Heart right ventricle (tissue), 16 donors: ENCODE measurements around the gene ACSF3. TPM values are rescaled to one million over a fixed set of nuclear protein-coding genes. Genes with fewer than 3 reads are reported as not detected.

Experiments used
- ATAC-seq, 8 donors: fragments of 200-7000 bp; cut with Tn5 transposase; one replicate each; pipeline ENCODE4 v1.9.1; 2020; ENCODE audit warnings: mild to moderate bottlenecking in 8 of 8, moderate library complexity in 8 of 8, moderate number of reproducible peaks in 1 of 8
- DNase-seq, 2 donors: peaks; one replicate each; pipeline ENCODE4 v3.0.0-alpha.2; 2020
- H3K27ac ChIP-seq, 10 donors: fragments of 200-600 bp; sonication (generic) in 2 of 10; one replicate each; pipeline versions ENCODE4 v1.5.0 to v1.8.0; 2020 to 2022; ENCODE audit warnings: mild to moderate bottlenecking in 3 of 10
- H3K27me3 ChIP-seq, 7 donors: fragments of 200-600 bp; one replicate each; pipeline ENCODE4 v1.8.0; 2021 to 2022; ENCODE audit warnings: mild to moderate bottlenecking in 2 of 7
- H3K36me3 ChIP-seq, 9 donors: fragments of 200-600 bp; sonication (generic) in 1 of 9; one replicate each; pipeline versions ENCODE4 v1.5.0 to v1.8.0; 2020 to 2022; ENCODE audit warnings: mild to moderate bottlenecking in 2 of 9
- H3K4me1 ChIP-seq, 9 donors: fragments of 200-600 bp; sonication (generic) in 1 of 9; one replicate each; pipeline versions ENCODE4 v1.5.0 to v1.8.0; 2020 to 2022; ENCODE audit warnings: mild to moderate bottlenecking in 4 of 9
- H3K4me3 ChIP-seq, 10 donors: fragments of 200-600 bp; sonication (generic) in 2 of 10; one replicate each; pipeline versions ENCODE4 v1.5.0 to v1.8.0; 2020 to 2022; ENCODE audit warnings: mild to moderate bottlenecking in 7 of 10, moderate library complexity in 2 of 10
- H3K9me3 ChIP-seq, 11 donors: fragments of 200-600 bp in 10 of 11; sonication (generic) in 2 of 11; one replicate each; pipeline versions ENCODE4 v1.5.0 to v1.8.0; 2013 to 2022; ENCODE audit warnings: mild to moderate bottlenecking in 2 of 11, control low read depth in 1 of 11, moderate library complexity in 1 of 11
- WGBS, 2 donors: extraction: QIAGEN DNeasy Blood & Tissue Kit; methylation state at CpG; one replicate each; pipeline ENCODE4 v1.1.7; 2013; ENCODE audit warnings: inconsistent platforms in 1 of 2; 5-methylcytosine and 5-hydroxymethylcytosine counted together
- intact Hi-C, 10 donors: fragments of 100-400 bp; cut with DNase I; formaldehyde crosslinking; loops; one replicate each; pipeline versions ENCODE4 v1.11.1 to v1.14.2; 2022
- polyA plus RNA-seq, 2 donors: library from polyadenylated mRNA; stranded (reverse); fragments of 200-250 nt; gene quantifications; one replicate each; pipeline ENCODE4 v1.2.3, GENCODE V29; 2013
- total RNA-seq, 10 donors: library from RNA; stranded (reverse); fragmentation: NEBNext Ultra II Directional in 3 of 10; extraction: Animal tissue kit (Norgen Biotek cat#: 25700) in 3 of 10; gene quantifications; one replicate each; pipeline versions ENCODE4 v1.2.1 to v1.2.4, GENCODE V29; 2021 to 2023
- TF ChIP-seq, protein P1 (sequence below), 9 donors: fragments of 200-600 bp; sonication (generic) in 2 of 9; IDR thresholded peaks; one replicate each; pipeline versions ENCODE4 v1.5.0 to v1.8.0; 2021 to 2022; ENCODE audit warnings: antibody characterized with exemption in 9 of 9, mild to moderate bottlenecking in 5 of 9, moderate library complexity in 1 of 9
- donor health status: Arrhythmogenic right ventricular cardiomyopathy.
- donor health status: ischemic (EF 13 %, LVEDD 7.1; RV severe dilation, severe dysfunction).
- donor health status: healthy with polysubstance abuse.
- donor health status: DM: no; HTN: yes; CAD: no.
- donor health status: DM: no; HTN: no; CAD: no.
- donor health status: ischemic (EF 25% LVEDD 6.9; RV normal size, moderate dysfunction).
- donor health status: ischemic (EF 25% LVEDD 5.7; RV mildly dilated, moderate dysfunction).
- donor health status: healthy.
- donor health status: DM: yes; HTN: yes; CAD: no.
- donor health status: Ischemic cardiomyopathy.
- donor health status: ischemic (EF 35%, LVEDD 5.7; RV mildly dilated, moderate dysfunction).
- donor health status: nonischemic (EF 11% LVEDD 7.7; RV severe dilation, severe dysfunction).
- donor health status: DM: yes; HTN: yes; CAD: no.
- donor health status: PGD.
- donor health status: ischemic (EF 29% LVEDD 5.4; RV normal size, mild dysfunction).
- donor health status: nonischemic (EF 23%, LVEDD 6.1; RV moderate dilation, normal function).

Gene ACSF3
- total and polyA plus RNA-seq, 12 donors, result 11.0 to 36.9 (median 17.8) TPM

DNA sequence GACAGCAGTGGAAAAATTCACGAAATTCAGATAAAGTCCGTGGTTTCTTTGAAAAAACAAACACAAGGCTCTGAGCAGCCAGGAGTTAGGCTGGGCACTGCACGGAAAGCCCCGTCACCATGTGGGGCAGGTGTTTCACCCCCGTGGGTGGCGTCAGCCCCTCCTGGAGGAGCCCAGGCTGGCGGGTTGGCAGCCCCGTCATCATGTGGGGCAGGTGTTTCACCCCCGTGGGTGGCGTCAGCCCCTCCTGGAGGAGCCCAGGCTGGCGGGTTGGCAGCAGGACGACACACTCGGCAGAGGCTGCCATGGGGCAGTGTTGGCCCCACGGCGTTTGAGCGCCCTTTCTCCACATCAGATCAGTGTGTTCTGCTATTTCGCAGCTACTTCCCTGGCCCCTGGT lies 38.1 kb downstream of the ACSF3 start:
- H3K27ac ChIP-seq, result no peak overlapping the region
- DNase-seq, result no peak
- peaks cover 0 to 83% (median 22%) of the 10 kb centered on the region in 9 donors for H3K36me3 ChIP-seq
- H3K27me3 ChIP-seq, result no peaks in the 10 kb centered on the region
- WGBS, 2 donors, result 94 to 95% methylated on average over 17 of the region's 17 CpGs
- H3K9me3 ChIP-seq, result peaks cover 0 to 21% (median 4%) of the 10 kb centered on the region in 11 donors
- H3K4me1 ChIP-seq, result no peaks in the 10 kb centered on the region
- H3K4me3 ChIP-seq, result no peak overlapping the region
- TF ChIP-seq, protein P1, sequence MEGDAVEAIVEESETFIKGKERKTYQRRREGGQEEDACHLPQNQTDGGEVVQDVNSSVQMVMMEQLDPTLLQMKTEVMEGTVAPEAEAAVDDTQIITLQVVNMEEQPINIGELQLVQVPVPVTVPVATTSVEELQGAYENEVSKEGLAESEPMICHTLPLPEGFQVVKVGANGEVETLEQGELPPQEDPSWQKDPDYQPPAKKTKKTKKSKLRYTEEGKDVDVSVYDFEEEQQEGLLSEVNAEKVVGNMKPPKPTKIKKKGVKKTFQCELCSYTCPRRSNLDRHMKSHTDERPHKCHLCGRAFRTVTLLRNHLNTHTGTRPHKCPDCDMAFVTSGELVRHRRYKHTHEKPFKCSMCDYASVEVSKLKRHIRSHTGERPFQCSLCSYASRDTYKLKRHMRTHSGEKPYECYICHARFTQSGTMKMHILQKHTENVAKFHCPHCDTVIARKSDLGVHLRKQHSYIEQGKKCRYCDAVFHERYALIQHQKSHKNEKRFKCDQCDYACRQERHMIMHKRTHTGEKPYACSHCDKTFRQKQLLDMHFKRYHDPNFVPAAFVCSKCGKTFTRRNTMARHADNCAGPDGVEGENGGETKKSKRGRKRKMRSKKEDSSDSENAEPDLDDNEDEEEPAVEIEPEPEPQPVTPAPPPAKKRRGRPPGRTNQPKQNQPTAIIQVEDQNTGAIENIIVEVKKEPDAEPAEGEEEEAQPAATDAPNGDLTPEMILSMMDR (IDR thresholded peaks at IDR 0.05), result no peak
- intact Hi-C loops, result no loop called here
- no peak for ATAC-seq

DNA sequence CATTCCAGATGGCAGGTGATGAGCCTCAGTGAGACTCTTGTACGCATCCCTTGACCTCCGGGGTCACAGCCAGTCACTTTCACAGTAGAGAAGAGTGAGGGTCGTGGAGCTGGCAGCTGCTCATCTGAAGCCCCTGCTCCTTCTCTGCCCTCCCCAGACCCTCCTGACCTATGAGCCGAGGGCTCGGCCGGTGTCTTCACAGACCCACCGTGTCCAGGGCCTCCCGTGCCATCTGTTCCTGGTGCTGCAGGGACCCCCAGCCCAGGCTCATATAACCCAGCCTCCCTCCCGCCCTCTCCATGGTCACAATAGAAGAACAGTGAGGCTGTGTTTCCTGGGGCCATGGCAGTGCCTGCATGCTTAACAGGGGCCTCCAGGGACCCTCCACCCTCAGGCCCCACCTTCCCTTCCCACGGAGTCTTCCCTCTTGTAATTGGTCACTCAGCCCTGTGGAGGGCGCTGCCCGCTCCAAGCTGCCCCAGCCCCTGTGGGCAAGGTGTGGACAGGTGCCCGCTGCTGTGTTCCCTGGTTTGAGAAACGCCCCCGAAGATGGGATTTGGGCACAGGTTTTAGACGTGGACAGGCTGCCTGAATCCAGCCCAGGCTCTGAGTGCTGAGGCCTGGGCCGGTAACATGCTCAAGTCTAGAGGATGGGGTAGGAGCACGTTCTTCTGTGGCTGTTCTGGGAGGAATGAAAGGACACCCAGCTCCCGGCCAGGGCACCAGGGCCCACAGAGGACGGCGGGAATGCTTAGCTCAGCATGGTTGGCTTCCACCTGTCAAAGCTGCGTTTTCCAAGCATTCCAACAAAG lies 38.7 kb downstream of the ACSF3 start:
- peaks cover 0 to 84% (median 22%) of the 10 kb centered on the region in 9 donors for H3K36me3 ChIP-seq
- DNase-seq, result no peak

DNA sequence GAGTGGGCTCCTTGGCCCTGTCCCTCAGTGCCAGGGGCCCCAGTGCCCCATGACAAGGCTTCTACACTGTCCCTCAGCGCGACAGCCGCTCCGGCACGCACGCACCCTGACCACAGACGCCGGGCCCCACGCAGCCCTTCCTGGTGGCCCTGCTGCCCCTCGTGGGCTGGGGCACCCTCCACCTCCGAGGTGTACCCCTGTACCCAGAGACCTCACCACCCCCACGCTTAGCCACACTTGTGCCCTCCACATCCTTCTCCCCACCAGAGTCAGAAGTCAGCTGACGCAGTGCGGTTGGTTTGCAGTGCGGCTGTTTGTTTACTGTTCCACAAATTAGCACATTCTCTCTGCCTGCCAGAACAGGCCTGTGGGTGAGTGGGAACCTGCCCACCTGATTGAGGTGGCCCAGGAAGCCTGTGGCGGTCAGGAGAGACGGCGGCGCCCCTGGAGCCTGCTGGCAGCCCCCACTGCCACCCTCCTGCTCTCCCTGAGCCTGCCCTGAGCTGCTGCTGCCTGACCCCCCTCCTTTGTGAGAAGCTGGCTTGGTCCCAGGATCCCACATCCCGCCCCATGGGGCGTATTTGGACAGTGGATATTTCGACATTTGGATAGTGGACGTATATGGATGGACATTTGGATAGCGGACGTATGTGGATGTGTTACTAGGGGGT lies 39.9 kb downstream of the ACSF3 start:
- ATAC-seq (no peak), DNase-seq (no peak)
- peaks cover 0 to 21% (median 4%) of the 10 kb centered on the region in 11 donors for H3K9me3 ChIP-seq
- H3K36me3 ChIP-seq, result peaks cover 0 to 82% (median 22%) of the 10 kb centered on the region in 9 donors
- TF ChIP-seq, protein P1 (IDR thresholded peaks at IDR 0.05), result no peak
- H3K4me1 ChIP-seq, result no peaks in the 10 kb centered on the region
- H3K27me3 ChIP-seq, result no peaks in the 10 kb centered on the region
- H3K4me3 ChIP-seq, result no peak overlapping the region
- H3K27ac ChIP-seq, result no peak overlapping the region
- WGBS, 2 donors, result 97% methylated on average over 25 of the region's 25 CpGs
- intact Hi-C loops, result no loop called here

More for the DNA sequence above, 38.7 kb downstream of the ACSF3 start:
- no peak overlapping the region for H3K4me3 ChIP-seq
- no peaks in the 10 kb centered on the region for H3K4me1 ChIP-seq
- no peak overlapping the region for H3K27ac ChIP-seq
- 97% methylated on average over 22 of the region's 22 CpGs for WGBS, 2 donors
- H3K27me3 ChIP-seq, result no peaks in the 10 kb centered on the region
- peak in 1 of 8 donors; percentile 31 for ATAC-seq
- TF ChIP-seq, protein P1 (IDR thresholded peaks at IDR 0.05), result no peak
- intact Hi-C loops, result no loop called here
- H3K9me3 ChIP-seq, result peaks cover 0 to 21% (median 4%) of the 10 kb centered on the region in 11 donors

DNA sequence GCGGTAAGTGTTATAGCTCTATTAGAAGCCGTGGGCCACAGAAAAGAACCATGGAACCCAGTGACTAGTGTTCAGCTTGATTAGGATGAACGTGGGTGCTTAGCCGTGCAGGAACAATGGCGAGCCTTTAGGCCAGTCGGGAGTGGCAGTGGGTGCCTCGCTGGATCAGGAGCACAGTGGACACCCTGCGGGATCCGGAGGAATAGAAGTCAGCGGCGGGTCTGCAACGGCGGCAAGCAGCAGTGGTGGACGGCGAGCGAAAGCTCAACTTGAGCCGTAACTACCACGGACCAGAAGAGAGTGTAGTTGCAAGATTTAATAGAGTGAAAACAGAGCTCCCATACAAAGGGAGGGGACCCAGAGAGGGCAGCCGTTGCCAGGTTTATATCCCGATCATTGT lies 40.6 kb downstream of the ACSF3 start:
- H3K36me3 ChIP-seq, result peaks cover 0 to 83% (median 22%) of the 10 kb centered on the region in 9 donors
- H3K4me3 ChIP-seq, result no peak overlapping the region
- peaks cover 0 to 14% (median 4%) of the 10 kb centered on the region in 11 donors for H3K9me3 ChIP-seq
- DNase-seq (no peak), ATAC-seq (no peak)
- WGBS, 2 donors, result 95 to 96% methylated on average over 20 of the region's 20 CpGs
- TF ChIP-seq, protein P1 (IDR thresholded peaks at IDR 0.05), result no peak
- H3K27ac ChIP-seq, result no peak overlapping the region
- H3K4me1 ChIP-seq, result no peaks in the 10 kb centered on the region
- intact Hi-C loops, result no loop called here
- H3K27me3 ChIP-seq, result no peaks in the 10 kb centered on the region
